HG02623 (cell line): ENCODE data around the gene RAB10.
"Not testable (repeated sequence)": the region's sequence is repeated elsewhere in the genome, so short reads cannot be mapped to it uniquely, and the experiment has no call there.

Experiments used
- ATAC-seq: cut with Tn5 transposase; IDR thresholded peaks from one replicate; pipeline ENCODE4 v1.9.1; 2021; ENCODE audit warnings: moderate library complexity; ENCODE audit not compliant: unreplicated experiment

RAB10 gene

DNA sequence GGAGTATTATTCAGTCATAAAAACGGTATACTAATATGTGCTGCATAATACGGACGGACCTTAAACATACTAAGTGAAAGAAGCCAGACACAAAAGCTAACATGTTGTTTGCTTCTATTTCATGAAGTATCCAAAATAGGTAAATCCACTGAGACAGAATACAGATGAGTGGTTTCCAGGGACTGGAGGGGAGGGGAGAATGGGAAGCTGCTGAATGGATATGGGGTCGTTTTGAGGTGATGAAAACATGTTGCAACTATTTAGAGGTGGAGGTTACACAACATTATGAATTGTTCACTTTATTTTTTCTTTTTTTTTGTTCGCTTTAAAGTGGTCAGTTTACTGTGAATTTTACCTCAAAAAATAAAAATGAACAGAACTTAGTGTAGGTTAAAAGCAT is 52.9 kb downstream of the RAB10 start:
- ATAC-seq = no peak

- ATAC-seq = no peak
These were observed 54.3 kb downstream of the RAB10 start for GRCh38 chr2:26088038-26088643.

DNA sequence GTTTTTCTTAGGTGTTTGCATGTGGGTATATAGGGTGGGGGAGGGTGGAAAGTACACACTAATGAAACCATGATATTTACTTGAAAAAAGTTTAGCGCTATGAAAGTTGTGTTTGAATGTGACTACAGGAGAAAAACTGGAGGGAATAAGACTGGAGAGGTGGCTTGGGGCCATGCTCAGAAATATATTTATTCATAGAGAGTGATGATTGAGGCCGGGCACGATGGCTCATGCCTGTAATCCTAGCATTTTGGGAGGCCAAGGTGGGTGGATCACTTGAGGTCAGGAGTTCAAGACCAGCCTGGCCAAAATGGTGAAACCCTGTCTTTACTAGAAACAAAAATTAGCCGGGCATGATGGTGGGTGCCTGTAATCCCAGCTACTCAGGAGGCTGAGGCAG is 55.0 kb downstream of the RAB10 start:
- not testable (repeated sequence) for ATAC-seq

- no peak for ATAC-seq
These were observed 55.5 kb downstream of the RAB10 start for GRCh38 chr2:26089337-26089736.

- no peak for ATAC-seq
These were observed 61.9 kb downstream of the RAB10 start for GRCh38 chr2:26095758-26096157.

- ATAC-seq = no peak
These were observed 66.0 kb downstream of the RAB10 start for GRCh38 chr2:26099933-26100332.

DNA sequence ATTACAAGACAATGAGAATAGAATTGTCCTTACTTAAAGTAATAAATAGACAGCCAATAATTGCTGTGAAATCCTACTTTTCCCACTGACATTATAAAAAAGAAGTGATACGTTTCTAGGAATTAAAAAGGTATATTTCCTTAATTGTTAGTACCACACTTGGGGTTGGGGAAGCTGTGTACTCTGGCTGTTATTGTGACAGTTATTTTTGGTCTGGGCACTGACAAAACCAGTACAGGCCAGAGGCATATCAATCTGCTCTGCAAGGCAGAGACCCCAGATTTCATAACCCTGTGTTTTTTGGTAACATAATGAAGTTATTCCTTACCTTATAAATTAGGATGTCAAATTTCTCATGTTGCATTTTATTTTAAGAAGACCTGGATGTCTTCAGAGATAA is 66.5 kb downstream of the RAB10 start:
- no peak for ATAC-seq

GRCh38 chr2:26103752-26104151 is 69.9 kb downstream of the RAB10 start:
- no peak for ATAC-seq

DNA sequence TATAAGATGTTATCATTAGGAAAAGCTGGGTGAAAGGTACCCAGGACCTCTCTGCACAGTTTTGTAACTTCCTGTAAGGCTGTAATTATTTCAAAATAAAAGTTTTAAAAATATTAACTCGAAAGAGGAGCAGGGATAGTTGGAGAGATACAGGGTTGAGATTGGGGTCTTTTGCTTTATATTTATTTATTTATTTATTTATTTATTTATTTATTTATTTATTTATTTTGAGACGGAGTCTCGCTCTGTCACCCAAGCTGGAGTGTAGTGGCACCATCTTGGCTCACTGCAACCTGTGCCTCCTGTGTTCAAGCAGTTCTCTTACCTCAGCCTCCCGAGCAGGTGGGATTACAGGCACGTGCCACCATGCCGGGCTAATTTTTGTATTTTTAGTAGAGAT is 74.8 kb downstream of the RAB10 start:
- ATAC-seq = not testable (repeated sequence)

DNA sequence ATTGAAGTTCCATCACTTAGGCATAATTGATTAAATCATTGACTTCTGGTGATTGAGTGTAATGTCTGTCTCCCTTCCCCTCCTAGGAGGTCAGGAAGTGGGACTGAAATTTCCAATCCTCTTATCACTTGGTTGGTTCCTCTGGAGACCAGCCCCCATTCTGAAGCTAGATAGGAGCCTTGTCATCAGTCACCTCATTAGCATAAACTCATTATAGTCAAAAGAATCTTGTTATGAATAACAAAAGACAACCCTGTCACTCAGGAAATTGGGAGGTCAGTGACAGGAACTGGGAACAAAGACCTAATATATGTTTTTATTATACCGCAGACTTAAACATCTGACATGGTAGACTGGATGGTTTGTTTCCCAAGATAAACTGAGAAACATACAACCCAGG is 78.3 kb downstream of the RAB10 start:
- no peak for ATAC-seq

DNA sequence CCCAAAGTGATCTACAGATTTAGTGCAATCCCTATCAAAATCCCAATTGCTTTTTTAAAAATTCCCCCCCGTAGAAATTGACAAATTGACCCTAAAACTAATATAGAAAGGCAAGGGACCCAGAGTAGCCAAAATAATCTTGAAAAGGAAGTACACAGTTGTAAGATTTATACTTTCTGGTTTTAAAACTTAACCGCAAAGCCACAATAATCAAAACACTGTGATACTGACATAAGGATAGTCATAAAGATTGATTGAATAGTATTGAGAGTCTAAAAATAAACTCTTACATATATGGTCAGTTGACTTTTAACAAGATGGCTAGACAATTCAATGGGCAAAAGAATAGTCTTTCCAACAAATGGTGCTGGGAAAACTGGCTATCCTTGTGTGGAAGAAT is 80.3 kb downstream of the RAB10 start:
- no peak for ATAC-seq

DNA sequence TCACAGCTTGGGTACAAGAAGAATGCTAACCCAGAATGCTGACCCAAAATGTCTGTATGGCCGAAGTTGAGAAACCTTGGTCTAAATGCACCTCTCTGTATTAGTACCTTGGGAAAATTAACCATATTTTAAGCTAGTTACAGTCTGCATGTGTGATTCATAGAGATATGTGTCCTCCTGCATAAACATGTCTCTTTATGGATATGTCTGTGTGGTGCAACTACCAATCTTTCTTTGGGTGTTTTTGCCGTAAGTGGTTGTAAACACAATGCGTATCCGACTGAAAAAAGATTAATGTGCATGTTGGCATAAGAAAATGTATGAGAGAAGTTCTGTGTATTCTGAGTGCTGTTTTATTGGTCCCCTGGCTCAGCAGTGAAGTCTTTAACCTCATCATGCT is 84.8 kb downstream of the RAB10 start:
- no peak for ATAC-seq

- ATAC-seq = no peak
These were observed 85.6 kb downstream of the RAB10 start for GRCh38 chr2:26119521-26119920.

DNA sequence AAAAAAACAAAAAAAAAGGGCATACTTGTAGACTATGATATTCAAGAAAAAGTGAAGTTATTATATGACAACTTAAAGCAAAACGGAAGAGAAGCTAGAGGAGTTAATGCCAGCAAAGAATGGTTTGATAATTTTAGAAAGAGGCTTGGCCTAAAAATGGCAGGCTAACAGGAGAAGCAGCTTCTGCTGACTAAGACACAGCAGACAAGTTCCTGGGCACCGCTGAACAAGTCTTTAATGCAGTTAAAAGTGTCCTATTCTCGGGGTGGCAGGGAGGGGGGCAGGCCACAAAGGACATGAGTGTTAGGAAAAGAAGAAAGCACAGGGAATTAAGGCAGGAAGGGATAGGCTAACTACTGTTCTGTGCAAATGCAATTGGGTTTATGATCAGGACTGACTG is 88.7 kb downstream of the RAB10 start:
- ATAC-seq = no peak

DNA sequence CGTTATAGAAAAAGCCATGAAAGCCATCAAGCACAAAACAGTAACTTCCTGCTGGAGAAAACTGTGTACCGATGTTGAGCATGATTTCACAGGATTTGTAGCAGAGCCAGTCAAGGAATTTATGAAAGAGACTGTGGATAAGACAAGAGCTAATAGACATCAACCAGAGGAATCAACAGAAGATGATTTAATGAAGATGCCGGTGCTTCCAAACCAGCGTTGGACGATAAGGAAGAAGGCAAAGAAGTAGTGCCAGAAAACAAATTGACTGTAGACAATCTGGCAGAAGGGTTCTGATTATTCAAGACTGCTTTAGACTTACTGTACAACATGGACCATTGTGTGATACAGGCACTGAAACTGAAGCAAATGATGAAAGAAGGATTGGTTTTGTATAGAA is 89.5 kb downstream of the RAB10 start:
- no peak for ATAC-seq

DNA sequence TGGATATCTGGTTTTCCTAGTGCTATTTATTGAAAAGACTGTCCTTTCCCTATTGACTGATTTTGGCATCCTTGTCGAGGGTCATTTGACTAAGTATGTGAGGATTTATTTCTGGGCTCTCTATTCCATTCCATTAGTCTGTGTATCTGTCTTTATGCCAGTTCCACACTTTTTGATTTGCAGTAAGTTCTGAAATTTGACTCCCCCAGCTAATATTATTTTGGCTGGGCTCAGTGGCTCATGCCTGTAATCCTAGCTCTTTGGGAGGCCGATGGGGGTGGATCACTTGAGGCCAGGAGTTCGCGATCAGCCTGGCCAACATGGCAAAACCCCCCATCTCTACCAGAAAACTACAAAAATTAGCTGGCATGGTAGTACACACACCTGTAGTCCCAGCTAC is 92.2 kb downstream of the RAB10 start:
- ATAC-seq = no peak

GRCh38 chr2:26128176-26128575 is 94.3 kb downstream of the RAB10 start:
- ATAC-seq = no peak

DNA sequence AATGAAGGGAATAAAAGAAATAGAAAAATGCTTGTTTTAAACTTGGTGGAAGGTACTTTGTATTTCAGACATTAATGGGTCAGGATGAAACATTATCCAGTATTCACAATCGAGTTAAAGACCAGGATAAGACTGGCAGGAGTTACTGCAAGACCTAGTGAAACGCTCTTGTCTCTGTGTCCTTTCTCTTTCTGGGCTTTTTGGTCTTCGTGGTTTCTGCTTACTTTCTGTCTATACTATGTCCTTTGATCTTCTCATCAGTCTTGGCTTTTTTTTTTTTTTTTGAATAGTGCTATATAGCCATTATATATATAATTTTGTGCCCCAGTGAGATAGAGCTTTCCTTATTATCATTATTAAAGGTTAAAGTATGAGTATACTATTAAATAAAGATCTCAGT is 96.9 kb downstream of the RAB10 start:
- ATAC-seq = no peak

DNA sequence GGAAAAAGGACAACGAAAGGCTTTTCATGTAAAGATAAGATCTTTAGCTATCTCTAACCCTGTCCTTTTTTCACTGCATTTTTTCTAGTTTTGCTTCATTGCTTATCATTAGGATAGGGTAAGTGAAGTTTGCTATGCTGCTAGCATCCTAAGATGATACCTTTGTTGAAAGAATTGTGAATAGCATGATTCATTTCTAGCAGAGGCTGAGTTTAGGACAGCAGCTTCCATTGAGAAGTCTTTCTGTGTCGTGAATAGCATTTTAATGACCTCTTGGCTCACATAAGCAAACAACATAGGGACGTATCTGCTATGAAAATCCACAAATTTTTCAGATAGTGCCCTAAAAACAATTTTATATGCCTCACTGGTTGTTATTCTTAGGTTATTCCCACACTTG is 102.6 kb downstream of the RAB10 start:
- no peak for ATAC-seq

DNA sequence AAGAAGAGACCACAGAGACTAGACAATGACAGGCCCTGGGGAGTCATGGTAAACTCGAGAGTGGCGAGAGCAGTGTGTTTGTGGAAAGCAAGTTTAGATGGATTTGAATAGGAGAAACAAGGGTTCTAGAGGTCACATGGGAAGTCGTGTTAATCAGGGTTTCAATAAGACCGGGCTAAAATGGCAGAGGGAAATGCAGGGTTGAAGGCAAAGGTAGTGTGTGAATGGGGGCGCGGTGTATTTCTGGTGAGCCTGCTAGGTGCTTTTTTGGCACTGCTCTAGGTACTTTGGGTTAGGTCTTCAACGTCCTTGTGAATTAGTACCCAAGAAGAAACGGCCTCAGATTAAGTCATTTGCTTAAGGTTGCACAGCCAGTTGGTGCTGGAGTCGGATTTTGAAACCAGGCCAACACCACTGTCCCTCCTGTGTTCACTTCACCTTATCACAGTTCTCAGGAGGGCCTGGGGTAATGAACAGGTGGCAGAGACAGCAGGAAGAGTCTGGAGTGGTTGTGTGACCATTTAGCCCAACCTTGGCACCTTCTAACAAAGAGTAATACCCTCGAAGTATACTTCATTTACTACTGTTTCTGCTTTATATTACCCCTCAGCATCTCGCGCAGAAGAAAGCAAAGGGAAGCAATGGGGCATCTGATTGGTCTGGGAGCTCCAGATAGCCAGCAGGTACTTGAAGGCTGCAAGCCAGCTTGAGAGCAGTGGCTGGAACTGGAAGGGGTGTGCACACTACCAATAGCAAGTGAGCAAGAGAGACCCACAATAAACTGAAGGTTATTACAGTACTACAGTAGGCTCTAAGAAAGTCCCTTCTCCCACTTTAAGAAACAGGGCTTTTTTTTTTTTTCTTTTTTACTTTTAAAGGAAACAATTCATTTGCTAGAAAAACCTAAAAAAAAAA is 105.6 kb downstream of the RAB10 start:
- ATAC-seq = no peak

DNA sequence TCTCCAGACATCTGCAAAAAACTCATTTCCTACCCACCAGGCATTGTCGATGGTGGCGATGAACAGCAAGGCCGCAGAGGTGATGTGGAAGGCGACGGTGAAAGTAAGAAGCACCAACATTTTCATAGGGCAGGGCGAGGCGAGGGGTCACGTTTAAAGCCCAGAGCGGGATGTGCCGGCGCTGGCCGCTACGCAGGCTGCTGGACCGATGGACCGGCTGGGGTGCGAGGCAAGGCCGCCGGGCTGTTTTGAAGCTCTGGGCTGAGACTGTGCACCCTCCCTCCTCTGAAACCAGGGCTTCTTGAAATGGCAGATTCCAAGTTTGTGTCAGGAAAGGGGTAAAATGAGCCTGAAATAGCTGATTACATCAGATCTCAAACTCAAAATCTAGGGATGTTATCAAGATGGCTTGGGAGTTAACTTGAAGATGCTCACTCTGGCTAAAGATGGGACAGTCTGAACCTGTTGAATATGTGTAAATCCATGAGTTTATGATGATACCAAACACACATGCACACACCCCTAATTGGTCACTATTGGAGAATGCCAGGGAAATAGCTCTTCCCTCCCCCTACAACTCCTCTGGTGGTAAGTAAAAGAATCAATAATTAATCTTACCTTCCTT is 107.4 kb downstream of the RAB10 start:
- ATAC-seq = no peak

GRCh38 chr2:26144031-26144430 is 110.1 kb downstream of the RAB10 start:
- no peak for ATAC-seq
